NOMO-1 (cell line): Measurements from ENCODE around the gene MTR.
"Not testable (repeated sequence)": the region's sequence is repeated elsewhere in the genome, so short reads cannot be mapped to it uniquely, and the experiment has no call there.

ENCODE experiments used
- DNase-seq, 2 experiments: peaks; one replicate each; lab custom pipeline; 2025; ENCODE audit not compliant: unreplicated experiment in 2 of 2; lab: John Stamatoyannopoulos, UW

The MTR gene

DNA sequence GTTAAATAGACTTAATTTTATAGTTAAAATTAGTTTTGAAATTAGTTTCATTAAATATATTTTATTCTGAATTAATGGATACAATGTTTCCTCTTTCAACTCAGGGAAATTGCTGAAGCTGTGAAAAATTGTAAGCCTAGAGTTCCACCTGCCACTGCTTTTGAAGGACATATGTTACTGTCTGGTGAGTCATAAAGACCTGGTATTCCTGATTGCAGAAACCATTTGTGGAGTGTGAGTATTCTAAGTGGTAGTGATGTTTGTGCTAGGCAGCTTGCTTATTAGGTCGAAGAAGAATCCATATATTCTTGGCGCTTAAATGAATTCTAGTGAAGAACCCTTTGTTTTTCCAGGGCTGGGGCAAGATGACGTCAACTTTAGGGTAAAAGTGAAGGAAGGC lies 34.0 kb downstream of the MTR start:
- no peak for DNase-seq

DNA sequence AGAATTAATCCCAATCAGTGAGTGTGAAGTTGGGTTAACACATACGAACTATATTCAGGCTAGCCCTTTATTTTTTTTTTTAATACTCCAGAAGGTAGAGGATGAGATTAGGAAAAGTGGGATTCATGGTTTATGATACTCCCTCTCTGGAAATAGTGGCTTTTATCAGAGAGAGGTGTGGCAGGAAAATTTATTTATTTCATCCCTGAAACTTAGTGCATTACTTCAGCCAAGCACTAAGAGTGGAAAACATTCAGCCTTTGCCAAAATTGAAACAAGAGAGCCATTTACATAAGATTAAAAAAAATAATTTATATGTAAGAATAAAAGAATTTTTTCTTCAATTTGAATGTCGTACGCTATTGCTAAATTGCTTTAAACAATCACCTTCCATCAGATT lies 35.0 kb downstream of the MTR start:
- no peak for DNase-seq

DNA sequence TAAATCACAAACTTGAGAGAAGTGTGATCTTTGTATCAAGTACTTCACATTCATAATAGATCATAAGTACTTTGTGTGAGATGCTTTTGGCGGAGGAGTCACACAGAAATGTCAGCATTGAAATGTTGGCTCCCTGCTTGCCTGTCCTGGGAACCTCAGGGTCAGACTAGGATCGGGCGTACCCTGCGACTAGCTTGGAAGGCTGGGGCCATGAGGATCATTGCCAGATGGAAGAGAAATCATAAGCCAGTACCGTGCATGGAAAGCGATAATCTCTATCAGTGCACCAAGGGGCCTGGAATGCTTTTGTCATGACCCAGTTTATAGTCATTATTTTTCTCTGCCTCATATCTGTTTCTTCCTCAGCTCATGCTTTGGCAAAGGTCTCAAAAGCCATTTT lies 35.5 kb downstream of the MTR start:
- no peak for DNase-seq

- no peak for DNase-seq
These were observed 38.5 kb downstream of the MTR start for GRCh38 chr1:236833575-236833974.

- no peak for DNase-seq
These were observed 39.8 kb downstream of the MTR start for GRCh38 chr1:236834876-236835275.

DNA sequence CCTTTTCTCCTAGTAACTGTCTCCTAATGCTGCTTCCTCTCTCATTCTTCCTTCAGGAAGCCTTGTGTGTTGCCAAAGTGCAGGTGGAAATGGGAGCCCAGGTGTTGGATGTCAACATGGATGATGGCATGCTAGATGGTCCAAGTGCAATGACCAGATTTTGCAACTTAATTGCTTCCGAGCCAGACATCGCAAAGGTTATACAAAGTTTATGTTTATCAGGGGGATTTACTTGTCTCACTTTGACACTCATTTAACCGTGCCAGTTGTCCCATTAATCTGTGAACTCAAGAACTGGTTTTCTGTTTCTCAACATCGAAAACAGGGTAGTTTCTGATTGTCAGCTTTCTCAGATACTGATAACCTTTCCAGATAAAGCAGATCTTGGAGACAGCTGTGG lies 40.4 kb downstream of the MTR start:
- DNase-seq, result no peak

DNA sequence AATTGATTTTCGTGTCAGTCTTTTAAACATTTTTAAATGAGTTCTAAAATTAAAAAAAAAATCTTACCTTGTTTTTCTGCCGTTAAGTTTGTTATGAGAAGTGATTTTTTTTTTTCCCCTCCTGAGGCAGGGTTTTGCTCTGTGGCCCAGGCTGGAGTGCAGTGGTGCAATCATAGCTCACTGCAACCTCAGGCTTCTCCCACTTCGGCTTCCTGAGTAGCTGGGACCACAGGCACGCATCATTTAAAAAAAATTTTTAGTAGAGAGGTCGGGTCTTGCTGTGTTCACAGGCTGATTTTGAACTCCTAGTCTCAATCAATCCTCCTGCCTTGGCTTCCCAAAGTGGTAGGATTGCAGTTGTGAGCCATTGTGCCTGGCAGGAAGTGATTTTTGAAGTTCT lies 41.1 kb downstream of the MTR start:
- DNase-seq, result no peak

DNA sequence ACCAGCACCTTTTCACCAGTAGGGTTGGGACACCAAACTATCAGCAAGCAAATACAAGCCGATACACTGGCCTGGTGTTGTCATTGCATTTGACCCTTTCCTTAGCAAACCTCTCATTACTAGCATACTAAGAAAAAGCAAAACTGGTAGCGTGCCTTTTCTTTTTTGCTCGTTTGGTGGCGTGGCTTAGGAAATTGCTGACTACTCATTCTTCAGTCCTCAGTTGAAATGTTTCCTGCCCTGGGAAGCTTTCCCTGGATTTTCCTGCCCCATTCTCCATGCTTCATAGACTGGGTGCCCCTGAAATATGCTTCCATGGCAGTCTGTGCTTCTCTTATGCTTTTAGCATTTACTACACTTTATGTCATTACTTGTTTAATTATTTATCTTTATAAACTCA lies 42.0 kb downstream of the MTR start:
- DNase-seq, result no peak

DNA sequence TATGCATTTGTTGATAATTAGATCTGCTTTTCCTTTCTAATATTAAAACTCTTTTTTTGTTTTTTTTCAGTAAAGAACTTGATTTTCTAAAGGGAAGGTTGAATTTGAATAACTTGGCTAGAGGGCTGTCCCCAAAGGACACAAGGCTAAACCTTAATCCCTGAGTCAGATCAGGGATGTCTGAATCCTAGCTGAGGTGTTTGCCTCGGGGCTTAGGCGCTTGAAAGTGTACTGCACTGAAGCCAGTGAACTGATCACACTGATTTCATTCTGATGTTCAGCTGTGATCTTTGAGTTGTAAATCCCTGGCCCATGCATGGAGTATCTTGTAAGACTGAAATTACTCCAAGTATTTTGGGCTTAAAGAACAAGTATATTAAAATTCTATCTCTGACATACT lies 42.8 kb downstream of the MTR start:
- no peak for DNase-seq

DNA sequence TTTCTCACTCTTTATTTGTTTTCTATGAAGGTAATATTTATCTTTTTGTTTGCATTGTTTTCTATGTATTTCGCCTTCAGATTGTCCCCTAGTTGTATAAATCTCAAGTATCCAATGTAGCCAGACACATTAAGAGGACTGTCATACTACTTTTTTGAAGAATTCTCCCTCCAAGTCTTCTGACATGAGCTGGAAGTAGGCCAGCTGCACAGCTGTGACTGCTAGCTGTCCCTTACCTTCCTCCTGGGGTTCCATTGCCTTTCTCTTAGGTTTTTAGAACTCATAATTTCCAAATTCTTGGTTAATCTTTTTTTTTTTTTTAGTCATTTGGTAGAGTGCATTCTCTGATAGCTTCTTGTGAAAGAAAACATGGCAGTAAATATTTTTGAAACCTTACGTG lies 46.2 kb downstream of the MTR start:
- no peak for DNase-seq

GRCh38 chr1:236844499-236845271 lies 49.6 kb downstream of the MTR start:
- no peak for DNase-seq

GRCh38 chr1:236845830-236846229 lies 50.7 kb downstream of the MTR start:
- DNase-seq, result no peak

DNA sequence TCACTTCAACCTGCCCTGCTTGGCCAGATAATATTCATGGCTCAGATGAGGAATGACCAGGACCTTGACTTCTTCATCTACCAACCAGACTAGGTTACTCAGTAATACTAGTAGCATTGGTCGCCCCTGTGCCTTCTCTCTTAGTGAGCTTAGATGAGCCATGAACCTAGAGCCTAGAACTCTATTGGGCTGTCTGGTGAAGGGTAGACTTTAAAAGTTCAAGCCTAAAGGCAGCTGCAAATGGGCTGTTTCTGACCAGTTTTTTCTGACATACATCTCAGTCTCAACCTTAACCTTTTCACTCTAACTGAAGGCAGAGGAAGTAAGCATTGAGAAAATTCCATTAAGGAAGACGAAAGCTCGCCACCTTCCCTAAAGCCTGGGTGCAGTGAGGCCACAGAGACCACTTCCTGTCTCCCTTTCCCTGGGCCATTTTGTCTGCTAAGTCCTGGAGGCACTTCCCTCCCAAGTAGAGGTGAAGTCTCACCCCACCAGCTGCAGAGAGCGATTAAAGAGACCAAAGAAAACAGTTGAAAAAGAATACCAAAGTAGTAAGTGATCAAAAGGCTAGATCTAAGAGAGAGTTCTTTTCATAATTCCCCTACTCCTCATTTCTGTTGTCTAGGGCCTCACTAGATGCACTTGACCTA lies 53.3 kb downstream of the MTR start:
- DNase-seq, result no peak

DNA sequence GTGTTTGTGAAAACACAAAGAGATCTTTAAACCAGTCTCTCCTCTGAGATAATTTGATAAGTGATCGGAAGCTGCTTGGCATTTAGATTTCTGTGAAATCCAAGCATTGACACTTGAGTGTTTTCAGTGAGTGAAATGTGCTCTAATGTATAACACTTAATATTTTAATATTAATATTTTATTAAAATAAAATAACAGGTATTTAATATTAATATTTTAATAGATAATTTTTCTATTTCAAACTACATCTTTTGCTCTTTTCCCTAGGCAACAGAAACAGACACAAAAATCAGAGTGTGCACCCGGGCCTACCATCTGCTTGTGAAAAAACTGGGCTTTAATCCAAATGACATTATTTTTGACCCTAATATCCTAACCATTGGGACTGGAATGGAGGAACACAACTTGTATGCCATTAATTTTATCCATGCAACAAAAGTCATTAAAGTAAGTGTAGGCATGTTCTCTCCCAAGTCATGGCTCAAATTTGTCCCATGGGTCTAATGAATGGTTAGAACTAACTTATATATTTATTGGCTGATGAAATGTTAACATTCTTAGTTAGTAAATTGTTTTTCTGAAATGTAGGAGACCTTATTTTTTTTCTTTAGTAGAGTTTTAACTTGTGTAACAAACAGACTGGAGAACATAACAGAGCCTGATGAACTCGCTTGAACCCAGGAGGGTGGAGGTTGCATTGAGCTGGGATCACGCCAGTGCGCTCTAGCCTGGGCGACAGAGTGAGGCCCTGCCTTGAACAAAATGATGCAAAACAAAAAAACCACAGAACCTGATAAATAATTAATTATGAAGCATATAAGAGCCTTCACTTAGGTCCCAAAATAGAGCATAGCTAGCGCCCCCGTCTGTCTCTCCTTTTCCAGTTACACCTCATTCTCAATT lies 55.2 kb downstream of the MTR start:
- no peak for DNase-seq

DNA sequence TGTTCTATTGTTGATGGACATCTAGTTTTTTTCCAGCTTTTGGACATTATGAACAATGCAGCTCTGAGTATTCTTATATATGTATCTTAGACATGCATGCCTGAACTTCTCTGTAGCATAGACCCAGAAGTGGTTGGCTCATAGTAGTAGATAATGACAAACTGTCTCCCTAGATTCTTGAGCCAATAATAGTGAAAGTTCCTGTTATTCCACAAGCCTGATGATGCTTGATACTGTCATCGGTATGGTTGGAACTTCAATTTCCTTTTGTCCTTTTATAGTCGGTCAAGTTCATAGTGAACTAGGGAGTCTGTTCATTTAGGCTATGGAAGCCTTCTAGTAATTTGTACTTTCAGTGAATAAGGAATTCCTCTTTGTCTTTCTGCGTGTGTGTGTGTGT lies 56.8 kb downstream of the MTR start:
- DNase-seq, result no peak

DNA sequence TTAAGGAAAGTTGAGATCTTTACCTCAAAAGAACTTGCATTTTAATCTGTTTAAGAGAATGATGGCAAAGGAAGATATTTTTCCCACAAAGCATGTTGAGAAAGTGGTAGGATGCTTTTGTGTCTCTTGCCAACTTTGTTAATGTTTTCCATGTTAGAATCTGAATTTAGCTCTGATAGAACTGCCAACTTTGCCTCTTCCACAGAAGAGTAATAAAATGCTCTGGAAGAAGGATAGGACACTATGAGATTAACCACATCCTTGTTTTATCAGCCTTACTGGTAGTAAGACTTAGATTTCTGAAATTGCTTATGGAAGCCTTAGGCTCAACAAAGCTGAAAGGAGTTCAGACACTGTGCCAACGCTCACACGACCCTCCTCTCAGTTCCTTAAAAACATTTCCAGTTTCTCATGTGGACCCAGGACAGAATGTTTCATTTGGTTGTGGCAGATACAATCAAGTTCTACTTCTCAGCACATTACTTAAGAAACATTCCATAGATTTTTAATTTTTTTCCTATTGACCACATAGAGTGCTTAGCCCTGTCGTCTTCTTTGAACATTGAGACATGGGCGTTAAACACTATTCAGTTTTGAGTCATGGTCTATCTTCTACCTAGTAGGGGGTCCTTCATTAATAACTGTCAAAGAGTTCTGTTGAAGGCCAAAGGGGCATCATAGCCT lies 59.0 kb downstream of the MTR start:
- no peak for DNase-seq

GRCh38 chr1:236854605-236854983 lies 59.5 kb downstream of the MTR start:
- no peak for DNase-seq

DNA sequence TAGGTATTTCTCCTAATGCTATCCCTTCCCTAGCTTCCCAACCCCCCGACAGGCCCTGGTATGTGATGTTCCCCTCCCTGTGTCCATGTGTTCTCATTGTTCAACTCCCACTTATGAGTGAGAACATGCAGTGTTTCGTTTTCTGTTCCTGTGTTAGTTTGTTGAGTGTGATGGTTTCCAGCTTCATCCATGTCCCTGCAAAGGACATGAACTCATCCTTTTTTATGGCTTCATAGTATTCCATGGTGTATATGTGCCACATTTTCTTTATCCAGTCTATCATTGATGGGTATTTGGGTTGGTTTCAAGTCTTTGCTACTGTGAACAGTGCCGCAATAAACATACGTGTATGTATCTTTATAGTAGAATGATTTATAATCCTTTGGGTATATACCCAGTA lies 61.6 kb downstream of the MTR start:
- DNase-seq, result not testable (repeated sequence)

- no peak for DNase-seq
These were observed 63.1 kb downstream of the MTR start for GRCh38 chr1:236858165-236858564.

DNA sequence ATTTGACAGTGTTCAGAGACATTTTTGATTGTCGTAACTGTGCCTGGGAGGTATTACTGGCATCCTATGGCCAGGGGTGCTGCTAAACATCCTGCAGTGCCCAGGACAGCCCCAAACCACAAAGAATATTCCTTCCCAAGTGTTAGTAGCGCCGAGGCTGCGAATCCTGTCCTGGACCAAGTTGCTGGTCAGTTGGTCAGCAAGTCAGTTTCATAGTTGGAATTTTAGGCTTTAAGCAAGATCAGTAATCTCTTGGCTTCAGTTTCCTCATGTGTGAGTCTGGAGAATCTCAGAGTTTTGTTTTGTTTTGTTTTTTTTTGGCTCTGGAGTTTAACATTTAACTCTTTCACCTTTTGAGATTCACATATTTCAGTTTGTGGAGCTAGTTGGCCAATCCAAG lies 65.0 kb downstream of the MTR start:
- no peak for DNase-seq

DNA sequence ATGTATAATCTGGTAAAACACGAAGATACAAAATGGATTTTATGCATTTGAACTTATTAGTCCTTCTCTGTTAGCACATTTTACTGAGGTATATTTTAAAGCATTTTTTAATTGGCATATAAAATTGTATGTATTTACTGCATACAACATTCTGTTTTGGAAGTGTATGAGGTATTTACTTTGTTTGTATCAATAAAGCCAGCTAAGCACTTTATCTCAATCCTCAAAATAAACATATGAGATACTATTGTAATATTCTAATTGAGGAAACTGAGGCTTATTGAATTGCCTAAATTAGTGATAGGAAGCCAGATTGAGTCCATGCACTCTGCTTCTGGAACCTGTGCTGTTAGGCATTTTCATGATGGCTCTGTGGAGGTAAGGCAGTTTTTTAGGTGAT lies 65.6 kb downstream of the MTR start:
- DNase-seq, result no peak
